Measurements from ENCODE around the gene KCTD14.
A peak's percentile ranks its signal among the peaks of the same experiment; 100 is the strongest.
"Not testable (repeated sequence)": the region's sequence is repeated elsewhere in the genome, so short reads cannot be mapped to it uniquely, and the experiment has no call there.

Gene KCTD14

DNA sequence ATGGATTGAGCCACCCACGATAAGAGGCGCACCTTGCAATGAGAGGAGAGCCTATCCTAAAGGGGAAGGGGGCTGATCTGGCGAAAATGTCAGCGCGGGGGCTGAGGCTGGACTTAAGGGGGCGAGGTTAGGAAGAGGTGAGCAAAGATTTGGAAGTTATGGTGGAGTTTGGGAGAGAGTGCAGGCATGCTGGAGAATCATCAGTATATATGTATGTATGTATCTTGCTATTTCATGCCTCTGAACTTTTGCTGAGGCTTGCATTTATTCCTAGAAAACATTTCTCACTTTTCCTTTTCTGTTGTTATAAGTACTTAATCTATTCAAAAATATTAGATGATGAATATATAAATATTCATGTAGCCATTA is 23.4 kb upstream of the KCTD14 start:
- DNase-seq (ENCODE audit: low read depth in 2 of 2), result no peak

DNA sequence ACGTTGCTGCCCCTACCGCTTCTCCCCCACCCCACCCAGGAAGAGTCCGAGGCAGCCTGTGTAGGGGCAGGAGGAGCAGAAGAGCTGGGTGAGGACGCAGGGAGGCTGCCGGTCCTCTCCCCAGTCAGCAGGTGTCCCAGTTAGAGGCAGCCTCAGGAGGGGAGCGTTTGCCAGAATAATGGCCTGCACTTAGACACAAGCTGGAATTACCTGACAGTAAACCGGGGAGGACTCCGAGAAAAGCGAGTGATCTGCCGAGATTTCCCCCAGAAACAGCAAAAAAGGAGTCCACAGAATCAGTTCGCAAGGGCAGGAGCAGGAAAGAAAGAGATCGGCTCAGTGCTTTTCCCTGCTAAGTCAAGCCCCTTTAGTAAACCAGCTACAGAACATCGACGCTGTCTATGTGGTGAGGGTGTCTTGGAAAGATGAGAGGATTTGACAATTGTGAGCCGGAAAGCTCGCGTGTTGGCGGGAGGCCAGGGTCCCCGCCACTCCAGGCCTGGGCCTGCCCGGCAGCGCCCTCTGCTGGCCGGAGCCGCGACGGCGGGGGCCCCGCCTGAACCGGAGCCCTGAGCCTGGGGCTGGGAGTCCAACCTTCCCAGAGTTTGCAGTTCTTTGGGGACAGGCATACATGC is 22.9 kb upstream of the KCTD14 start:
- DNase-seq (ENCODE audit: low read depth in 2 of 2), result peak; percentile 57 to 64

DNA sequence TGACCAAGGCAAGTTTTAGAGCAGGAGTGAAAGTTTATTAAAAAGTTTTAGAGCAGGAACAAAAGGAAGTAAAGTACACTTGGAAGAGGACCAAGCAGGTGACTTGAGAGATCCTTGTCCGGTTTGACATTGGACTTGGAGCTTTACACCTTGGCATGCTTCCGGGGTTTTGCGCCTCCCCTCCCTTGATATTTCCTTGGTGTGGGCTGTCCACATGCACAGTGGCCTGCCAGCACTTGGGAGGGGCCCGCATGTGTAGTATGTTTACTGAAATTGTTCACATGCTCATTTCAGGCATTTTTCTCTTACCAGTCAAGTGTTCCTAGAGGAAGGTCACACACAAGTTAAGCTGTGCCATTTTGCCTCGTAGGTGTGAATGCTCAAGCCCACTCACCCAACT is 21.6 kb upstream of the KCTD14 start:
- no peak for DNase-seq (ENCODE audit: low read depth in 2 of 2)

DNA sequence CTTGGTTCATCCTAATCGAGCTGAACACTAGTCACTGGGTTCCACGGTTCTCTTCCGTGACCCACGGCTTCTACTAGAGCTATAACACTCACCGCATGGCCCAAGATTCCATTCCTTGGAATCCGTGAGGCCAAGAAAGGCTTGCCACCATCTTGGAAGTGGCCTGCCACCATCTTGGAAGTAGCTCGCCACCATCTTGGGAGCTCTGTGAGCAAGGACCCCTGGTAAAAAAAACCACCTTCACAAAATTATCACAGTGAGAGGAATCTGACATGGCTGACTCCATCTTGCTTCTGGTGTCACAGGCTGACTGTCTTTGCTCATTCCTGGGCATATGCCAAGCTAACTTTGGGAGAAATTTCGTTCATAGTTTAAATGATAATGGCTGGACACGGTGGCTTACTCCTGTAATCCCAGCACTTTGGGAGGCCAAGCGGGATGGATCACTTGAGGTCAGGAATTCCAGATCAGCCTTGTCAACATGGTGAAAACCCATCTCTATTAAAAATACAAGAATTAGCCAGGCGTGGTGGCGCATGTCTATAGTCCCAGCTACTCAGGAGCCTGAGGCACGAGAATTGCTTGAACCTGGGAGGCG is 18.9 kb upstream of the KCTD14 start:
- DNase-seq (ENCODE audit: low read depth in 2 of 2), result no peak

DNA sequence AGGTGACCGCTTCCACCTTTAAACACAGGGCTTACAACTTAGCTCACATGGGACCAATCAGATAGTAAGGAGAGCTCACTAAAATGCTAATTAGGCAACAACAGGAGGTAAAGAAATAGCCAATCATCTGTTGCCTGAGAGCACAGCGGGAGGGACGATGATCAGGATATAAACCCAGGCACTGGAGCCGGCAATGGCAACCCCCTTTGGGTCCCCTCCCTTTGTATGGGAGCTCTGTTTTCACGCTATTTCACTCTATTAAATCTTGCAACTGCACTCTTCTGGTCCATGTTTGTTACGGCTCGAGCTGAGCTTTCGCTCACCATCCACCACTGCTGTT is 18.3 kb upstream of the KCTD14 start:
- not testable (repeated sequence) for DNase-seq (ENCODE audit: low read depth in 2 of 2)

DNA sequence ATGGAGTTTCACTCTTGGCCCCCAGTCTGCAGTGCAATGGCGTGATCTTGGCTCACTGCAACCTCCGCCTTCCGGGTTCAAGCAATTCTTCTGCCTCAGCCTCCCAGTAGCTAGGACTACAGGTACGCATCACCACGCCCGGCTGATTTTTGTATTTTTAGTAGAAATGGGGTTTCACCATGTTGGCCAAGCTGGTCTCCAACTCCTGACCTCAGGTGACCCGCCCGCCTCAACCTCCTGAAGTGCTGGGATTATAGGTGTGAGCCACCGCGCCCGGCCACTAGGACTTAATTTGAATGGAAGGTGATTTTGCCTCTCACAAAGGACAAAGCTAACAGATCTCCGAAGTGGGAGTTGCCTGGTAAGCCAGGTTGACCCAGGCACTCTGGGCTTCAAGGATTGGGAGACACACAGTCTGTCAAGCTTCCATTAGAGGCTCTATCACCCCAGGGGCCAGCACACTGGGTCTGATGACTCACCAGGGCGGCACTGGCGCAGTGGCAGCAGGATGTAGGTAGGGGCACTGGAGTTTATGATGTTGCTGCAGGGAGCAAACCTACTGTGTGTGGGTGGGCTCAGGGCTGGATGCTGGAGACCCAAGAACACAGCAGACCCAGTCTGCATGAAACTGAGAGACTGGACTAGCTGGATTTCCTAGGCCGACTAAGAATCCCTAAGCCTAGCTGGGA is 17.8 kb upstream of the KCTD14 start:
- no peak for DNase-seq (ENCODE audit: low read depth in 2 of 2)

DNA sequence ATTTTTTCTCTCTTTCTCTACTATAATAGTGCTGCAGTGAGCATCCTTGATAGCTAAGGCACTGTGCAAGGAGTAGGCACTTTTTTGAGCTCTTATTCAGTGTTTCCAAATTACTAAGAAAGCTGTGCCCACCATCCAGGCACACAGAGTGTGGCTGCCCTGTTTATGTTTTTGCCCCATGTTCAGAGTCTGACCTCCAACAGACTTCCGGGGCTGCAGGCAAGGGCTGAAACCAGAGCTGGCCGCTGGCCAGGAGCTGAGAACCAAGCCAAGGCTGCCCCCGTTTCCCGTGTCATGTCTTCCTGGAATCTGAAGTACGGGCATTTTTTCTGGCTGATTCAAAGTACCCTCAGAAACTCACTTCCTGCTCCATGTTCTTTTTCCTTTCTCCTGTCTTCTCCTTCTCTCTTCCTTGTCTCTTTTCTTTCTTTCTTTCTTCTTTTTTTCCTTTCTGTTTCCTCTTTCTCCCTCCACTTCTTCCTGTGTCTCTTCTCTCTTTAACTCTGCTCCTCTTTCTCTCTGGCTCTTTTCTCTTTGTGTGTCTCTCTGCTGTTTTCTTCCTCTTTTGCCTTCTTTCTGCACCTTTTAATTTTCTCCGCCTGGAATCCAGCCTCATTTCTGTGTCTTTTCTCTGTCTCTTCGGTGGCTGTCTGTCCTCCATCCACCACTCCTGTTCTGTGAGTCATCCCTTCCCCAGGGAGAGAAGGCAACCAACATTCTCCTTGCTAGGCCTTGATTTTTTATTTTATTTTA is 17.0 kb upstream of the KCTD14 start:
- DNase-seq (ENCODE audit: low read depth in 2 of 2), result no peak

DNA sequence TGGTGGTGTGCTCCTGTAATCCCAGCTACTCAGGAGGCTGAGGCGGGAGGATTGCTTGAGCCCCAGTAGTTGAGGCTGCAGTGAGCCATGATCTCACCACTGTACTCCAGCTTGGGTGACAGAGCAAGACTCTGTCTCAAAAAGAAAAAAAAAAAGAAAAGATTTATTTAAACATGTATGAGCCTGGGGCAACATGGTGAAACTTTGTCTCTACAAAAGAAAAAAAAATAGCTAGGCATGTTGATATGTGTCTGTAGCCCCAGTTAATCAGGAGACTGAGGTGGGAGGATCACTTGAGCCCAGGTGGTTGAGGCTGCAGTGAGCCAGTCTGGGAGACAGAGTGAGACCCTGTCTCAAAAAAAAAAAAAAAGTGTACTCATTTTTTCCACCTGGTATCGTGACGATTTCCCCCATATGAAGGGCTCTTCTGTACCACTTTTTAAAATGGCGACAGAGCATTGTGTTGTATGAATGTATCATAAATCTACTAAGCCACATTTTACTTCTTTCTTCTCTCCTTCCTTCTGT is 16.4 kb upstream of the KCTD14 start:
- no peak for DNase-seq (ENCODE audit: low read depth in 2 of 2)

DNA sequence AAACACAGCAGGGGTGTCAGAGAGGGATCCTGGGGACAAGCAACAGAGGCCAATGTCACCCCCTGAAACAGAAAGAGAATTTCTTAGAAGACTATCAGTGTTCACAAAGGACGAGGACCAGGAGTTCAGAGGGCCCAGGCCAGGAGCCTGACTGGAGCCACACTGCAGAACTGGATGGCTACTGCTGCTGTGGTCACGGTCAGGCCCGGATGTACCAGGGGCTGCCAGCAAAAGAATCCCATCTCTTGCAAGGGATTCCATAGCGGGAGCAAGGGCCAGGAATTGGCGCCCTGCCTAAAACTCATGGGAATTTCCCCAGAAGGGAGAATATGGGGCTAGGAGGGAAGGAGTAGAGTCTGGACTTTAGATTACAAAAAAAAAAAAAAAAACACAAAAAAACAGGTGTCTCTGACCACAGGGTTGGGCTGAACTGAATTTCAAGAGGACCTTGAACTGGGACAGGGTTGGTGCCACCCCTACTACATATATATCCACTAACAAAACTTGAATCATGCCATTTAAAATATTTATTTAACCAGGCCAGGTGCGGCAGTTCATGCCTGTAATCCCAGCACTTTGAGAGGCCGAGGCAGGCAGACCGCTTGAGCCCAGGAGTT is 15.7 kb upstream of the KCTD14 start:
- no peak for DNase-seq (ENCODE audit: low read depth in 2 of 2)

DNA sequence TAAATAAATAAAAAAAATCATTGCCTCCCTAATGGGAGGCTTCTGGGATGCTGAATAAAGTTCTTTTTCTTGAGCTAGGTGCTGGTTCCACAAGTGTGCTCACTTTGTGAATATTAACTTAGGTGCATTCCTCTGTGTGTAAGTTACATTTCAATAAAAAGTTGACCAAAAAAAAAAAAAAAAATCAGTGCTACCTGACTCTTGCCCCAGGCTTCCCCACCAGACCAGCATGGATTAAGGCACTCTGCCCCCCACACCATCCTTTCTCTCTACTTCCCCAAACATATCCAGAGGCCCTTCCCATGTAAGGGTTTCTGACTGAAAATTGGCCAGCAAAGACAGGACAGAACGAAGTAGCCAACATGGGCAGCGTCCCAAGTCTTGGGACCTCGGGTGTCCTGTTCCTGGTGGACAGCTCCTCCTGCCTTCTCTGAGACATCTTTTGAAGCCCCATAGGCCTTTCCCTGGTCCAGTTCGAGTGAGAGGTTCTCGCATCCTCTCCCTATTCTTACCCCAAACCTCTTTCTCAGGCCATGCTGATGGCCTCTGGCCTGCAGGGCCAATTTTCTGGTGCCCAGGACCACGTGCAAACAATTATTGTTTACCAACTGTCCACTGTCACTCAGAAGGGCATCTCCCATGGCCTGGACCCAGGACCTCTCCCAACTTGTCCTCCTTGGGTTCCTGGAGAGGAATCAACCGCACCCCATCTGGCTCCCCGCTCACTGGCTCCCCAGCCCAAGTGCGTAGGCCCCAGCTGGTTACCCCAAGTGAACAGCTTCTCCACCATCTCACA is 14.9 kb upstream of the KCTD14 start:
- no peak for DNase-seq (ENCODE audit: low read depth in 2 of 2)

DNA sequence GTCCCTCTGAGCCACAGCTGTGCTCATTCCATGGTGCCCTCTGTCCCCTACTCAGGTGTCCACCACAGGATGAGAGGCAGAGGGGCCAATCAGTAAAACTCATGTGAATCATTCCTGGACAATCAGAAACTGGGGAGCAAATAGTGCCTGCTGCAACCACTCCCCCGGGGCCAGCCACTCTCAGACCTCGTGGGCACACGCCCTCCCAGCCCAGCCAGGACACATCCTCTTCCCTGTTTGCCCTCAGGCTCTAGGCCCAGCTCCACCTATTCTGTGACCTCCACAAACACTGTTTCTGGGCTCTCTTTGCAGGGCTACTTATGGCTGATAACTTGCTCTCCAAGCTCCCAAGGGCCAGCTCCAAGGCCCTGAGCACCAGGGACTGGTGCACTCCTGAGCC is 14.0 kb upstream of the KCTD14 start:
- no peak for DNase-seq (ENCODE audit: low read depth in 2 of 2)

DNA sequence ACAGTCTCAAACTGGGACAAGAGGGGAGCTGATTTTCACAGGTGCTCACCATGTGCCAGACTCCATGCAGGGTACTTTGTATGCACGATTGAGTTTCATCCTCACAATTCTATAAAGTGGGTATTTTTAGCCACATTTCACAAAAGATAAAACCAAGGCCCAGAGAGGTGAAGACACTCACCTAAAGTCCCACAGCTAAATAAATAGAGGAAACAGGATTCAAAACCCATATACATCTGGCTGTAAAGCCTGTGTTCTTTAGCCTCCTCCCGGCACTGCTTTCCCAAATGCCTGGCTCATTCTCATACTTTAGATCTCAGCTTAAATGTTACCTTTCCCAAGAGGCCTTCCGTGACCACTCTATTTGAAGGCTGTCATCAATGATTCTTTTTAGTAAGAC is 13.2 kb upstream of the KCTD14 start:
- no peak for DNase-seq (ENCODE audit: low read depth in 2 of 2)

DNA sequence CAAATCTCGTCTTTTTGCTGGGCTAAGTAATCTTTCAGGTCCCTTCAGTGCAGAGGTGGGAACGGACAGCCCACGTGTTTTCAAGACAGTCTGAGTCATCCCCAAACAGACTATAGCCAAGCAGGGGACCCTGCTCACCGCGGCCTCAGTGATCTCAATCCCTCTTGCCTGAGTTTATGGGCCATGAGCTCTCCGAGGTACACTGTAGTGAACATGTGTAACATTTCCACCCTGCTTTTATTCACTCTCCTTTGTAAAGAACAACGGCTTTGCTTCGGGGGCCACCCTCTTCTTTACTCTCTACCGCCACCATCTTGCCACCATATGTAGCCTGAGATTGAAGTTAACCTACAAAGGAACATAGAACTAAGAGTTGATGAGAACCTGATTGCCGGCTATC is 11.5 kb upstream of the KCTD14 start:
- DNase-seq (ENCODE audit: low read depth in 2 of 2), result no peak

DNA sequence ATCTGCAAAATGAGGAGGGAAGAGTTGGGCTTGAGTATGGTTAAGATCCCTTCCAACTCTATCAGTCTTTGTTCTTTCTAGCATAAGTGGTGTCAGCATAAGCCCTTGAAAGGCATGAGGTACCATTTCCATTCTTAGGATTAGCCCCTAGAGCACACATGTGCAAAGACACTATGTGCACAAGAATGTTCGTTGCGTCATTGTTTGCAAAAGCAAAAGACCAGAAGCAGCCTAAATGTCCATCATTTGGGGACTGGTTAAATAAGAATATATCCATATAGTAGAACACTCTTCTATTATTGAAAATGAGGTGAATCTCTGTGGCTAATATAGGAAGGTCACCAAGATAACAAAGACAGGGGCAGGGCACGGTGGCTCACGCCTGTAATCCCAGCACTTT is 10.0 kb upstream of the KCTD14 start:
- DNase-seq (ENCODE audit: low read depth in 2 of 2), result no peak

DNA sequence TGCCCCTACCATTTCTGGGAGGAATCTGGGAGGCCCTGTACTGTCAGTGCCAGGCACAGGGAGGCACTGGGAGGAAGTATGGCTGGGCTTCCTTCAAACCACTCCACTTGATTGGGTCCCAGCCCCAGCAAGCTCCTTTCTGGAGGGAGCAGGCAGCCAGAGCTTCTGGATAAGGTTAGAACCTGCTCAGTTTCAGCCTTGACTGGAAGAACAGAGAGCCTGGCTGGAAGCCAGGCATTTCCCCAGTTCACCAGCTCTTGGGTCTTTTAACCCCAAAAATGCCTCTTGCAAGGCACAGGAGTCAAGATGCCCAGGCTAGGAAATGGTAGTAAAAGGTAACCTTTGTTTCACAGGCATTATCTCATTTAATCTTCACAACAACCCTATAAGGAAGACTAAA is 9.0 kb upstream of the KCTD14 start:
- DNase-seq (ENCODE audit: low read depth in 2 of 2), result no peak

DNA sequence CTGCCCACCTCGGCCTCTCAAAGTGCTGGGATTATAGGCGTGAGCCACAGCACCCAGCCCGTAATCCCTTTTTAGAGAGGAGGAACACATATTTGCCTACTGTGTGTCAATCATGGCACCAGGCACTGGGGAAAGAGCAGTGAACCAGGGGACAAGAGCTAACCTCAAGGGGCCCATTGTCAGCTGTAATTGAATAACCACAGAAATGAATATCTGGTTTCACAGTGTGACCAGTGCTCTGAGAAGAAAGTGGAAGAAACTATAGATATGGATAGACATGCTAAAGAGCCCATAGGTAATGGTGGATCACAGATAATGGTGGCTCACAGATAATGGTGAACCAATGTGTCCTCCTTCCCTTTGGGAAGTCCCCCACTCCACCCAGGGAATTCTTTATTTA is 8.6 kb upstream of the KCTD14 start:
- DNase-seq (ENCODE audit: low read depth in 2 of 2), result no peak

DNA sequence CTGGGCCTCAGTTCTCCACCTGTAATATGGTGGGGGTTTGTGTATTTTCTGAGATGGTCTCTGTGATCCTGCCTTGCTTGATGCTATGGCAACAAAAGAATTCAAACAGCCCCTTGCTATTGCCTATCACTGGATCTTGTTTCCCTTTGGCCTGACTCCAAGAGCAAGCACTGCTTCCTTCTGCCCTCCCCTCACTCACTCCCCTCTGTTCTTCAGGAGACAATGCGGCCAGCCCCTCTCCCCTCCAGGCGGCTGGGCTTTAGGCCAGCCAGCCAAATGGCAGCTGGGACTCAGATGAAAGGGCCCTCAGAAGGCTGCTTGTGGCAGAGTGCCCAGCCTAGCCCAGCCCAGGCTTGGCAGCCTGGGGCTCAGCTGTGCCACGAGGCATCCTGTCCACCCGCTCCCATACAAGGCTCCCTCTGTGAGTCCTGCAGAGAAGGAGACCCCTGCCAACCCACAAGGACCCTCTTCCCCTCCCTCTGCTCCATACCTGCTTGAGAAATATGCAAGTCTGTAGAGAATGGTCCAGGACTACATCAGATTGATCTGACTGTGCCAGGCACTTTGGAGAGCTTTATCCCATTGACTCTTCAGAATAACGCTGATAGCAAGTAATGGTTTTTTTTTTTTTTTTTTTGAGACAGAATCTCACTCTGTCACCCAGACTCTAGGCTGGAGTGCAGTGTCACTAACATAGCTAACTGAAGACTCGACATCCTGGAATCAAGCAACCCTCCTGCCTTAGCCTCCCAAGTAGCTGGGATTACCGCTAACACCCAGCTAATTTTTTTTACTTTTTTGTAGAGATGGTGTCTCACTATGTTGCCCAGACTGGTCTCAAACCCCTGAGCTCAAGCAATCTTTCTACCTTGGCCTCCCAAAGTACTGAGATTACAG is 7.6 kb upstream of the KCTD14 start:
- no peak for DNase-seq (ENCODE audit: low read depth in 2 of 2)

DNA sequence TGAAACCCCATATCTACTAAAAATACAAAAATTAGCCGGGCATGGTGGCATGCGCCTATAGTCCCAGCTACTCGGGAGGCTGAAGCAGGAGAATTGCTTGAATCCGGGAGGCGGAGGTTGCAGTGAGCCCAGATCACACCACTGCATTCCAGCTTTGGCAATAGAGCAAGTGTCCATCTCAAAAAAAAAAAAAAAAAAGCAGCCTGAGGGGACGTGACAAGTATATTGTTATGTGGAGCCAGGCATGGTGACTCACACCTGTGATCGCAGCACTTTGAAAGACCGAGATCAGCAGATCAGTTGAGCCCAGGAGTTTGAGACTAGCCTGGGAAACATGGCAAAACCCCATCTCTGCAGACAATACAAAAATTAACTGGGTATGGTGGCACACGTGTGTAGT is 5.3 kb upstream of the KCTD14 start:
- not testable (repeated sequence) for DNase-seq (ENCODE audit: low read depth in 2 of 2)

DNA sequence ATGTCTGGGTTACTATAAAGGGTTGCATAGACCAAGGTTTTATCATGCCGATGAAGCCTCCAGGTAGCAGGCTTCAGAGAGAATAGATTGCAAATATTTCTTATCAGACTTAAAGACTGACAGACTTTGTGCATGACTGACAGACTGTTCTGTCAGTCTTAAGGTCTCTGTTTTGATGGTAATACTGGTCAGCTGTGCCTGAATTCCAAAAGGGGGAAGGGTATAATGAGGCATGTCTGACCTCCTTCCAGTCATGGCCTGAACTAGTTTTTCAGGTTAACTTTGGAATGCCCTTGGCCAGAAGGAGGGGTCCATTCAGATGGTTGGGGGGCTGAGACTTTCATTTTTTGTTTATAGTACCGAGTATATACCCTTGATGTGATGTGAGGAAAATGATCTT is 4.7 kb upstream of the KCTD14 start:
- no peak for DNase-seq (ENCODE audit: low read depth in 2 of 2)

DNA sequence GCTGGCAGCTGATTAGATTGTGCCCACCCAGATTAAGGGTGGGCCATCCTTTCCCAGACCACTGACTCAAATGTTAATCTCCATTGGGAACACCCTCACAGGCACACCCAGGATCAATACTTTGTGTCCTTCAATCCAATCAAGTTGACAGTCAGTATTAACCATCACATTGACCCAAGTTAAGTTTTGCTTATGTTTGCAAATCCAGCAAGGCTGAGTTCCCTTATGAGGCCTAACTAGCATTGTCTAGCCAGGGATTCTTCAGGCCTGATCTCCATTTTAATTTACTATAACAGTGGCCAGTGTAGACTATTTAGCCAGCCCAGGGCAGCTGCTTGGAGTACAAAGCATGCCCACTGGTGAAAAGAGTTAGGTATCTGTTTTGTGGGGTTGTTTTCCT is 2.3 kb upstream of the KCTD14 start:
- no peak for DNase-seq (ENCODE audit: low read depth in 2 of 2)

Measured in activated CD4-positive, alpha-beta T cell treated with anti-CD3 and anti-CD28 coated beads for 24 hours (primary cell).